Mononuclear cell (primary cell): ENCODE measurements around the gene PARVA. TPM values are rescaled to one million over a fixed set of nuclear protein-coding genes. Genes with fewer than 3 reads are reported as not detected.
"Not testable (repeated sequence)": the region's sequence is repeated elsewhere in the genome, so short reads cannot be mapped to it uniquely, and the experiment has no call there.

Source experiments
- H3K27me3 ChIP-seq: 2 replicates; pipeline ENCODE4 v1.6.0; 2011; ENCODE audit warnings: low read length, control low read depth; ENCODE audit not compliant: insufficient read depth
- H3K4me1 ChIP-seq: 2 replicates; pipeline ENCODE4 v1.5.1; 2011; ENCODE audit warnings: mild to moderate bottlenecking, low read length, control low read depth; ENCODE audit not compliant: insufficient read depth
- H3K4me3 ChIP-seq: 2 replicates; pipeline ENCODE4 v1.5.1; 2011; ENCODE audit warnings: mild to moderate bottlenecking, low read length, moderate library complexity
- H3K9me3 ChIP-seq: 2 replicates; pipeline ENCODE4 v1.5.1; 2011; ENCODE audit warnings: low read depth, mild to moderate bottlenecking, control low read depth, low read length
- total RNA-seq: library from RNA; depleted of rRNA; stranded (reverse); fragments of >200 nt; gene quantifications from one replicate; pipeline ENCODE4 v1.2.3, GENCODE V29; 2012

PARVA gene
- total RNA-seq, 1 donor, result 0.21 TPM

GRCh38 chr11:12518606-12519385 is 141.4 kb downstream of the PARVA start:
- Histone ChIP-seq H3K4me3 (no peak overlapping the region), H3K4me1 (no peaks in the 10 kb centered on the region), H3K9me3 (no peaks in the 10 kb centered on the region), H3K27me3 (no peaks in the 10 kb centered on the region)

- Histone ChIP-seq H3K4me3 (no peak overlapping the region), H3K9me3 (no peaks in the 10 kb centered on the region)
Observed at GRCh38 chr11:12520054-12520453, 142.7 kb downstream of the PARVA start.

GRCh38 chr11:12520576-12520975 is 143.2 kb downstream of the PARVA start:
- not testable (repeated sequence) for H3K4me1 ChIP-seq, H3K27me3 ChIP-seq, H3K9me3 ChIP-seq, H3K4me3 ChIP-seq

More at GRCh38 chr11:12520054-12520453, 142.7 kb downstream of the PARVA start:
- Histone ChIP-seq H3K4me1 (no peaks in the 10 kb centered on the region), H3K27me3 (no peaks in the 10 kb centered on the region)

- H3K9me3 ChIP-seq, result no peaks in the 10 kb centered on the region
- H3K4me3 ChIP-seq, result no peak overlapping the region
- H3K27me3 ChIP-seq, result no peaks in the 10 kb centered on the region
- H3K4me1 ChIP-seq, result no peaks in the 10 kb centered on the region
Observed at GRCh38 chr11:12523180-12523924, 146.0 kb downstream of the PARVA start.

DNA sequence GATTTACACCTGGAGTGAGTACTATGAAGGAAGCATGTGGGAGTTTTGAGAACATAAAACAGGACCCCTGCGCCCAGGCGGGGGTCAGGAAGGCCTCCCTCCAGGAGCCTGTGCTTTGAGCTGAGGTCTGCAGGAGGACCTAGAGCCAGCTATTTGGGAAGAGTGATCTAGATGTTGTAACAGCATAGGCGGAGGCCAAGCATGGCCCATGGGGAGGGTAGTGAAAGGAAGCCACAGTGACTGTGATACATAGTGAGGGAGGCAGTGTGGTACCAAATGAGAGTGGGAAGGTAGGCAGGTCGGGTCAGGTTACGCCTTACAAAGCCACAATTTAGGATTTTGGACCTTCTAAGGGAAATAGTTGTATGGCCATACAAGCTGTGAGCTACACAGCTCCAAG is 147.5 kb downstream of the PARVA start:
- no peaks in the 10 kb centered on the region for H3K4me1 ChIP-seq
- H3K4me3 ChIP-seq, result no peak overlapping the region
- no peaks in the 10 kb centered on the region for H3K9me3 ChIP-seq
- no peaks in the 10 kb centered on the region for H3K27me3 ChIP-seq

DNA sequence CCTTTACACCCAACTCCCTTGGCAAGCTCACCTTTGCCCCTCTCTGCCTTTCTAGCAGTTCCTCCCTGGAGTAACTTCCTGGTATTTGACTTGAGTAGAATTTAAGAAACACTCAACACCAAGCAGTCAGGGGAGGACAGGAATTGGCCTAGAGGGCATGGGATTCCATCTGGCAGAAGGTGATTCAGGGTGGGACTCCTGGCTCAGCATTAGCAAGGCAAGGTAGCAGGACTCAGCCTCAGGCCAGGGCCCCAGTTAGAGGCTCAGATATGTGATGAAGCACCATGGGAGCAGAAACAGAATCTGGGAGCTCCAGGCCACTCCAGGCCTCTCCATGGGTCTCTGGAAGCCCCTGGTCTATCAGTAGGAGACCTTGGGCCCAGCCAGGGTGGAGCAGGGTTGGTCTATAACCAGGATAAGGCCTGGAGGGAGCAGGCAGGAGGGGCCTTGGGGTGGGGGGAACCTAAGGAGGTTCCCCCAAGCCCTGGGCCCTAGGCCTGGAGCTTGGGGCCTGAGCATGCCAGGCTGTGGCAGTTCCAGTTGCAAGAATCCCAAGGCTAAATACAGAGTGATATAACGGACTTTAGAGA is 148.2 kb downstream of the PARVA start:
- no peak overlapping the region for H3K4me3 ChIP-seq
- H3K27me3 ChIP-seq, result no peaks in the 10 kb centered on the region
- no peaks in the 10 kb centered on the region for H3K4me1 ChIP-seq
- H3K9me3 ChIP-seq, result no peaks in the 10 kb centered on the region

DNA sequence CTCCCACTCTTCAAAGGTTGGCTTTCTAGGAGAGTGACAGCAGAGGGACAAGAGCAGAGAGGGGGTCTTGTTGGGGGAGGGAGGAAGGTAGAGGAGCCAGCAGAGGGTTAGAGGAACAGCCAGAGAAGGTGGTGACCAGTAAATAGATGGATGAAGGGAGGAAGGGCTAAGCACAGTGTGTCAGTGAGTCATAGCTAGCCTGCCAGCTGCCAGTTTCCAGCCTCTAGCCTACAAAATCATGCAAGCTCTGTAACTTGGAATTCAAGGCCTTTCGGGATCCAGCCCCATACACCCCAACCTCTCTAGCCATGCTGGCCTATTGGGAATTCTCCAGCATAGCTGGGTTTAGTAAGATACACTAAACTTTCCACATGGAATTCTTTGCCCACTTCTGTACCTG is 149.4 kb downstream of the PARVA start:
- H3K9me3 ChIP-seq, result no peaks in the 10 kb centered on the region
- no peaks in the 10 kb centered on the region for H3K27me3 ChIP-seq
- no peaks in the 10 kb centered on the region for H3K4me1 ChIP-seq
- H3K4me3 ChIP-seq, result no peak overlapping the region

- H3K4me3 ChIP-seq, result no peak overlapping the region
- H3K9me3 ChIP-seq, result no peaks in the 10 kb centered on the region
- H3K4me1 ChIP-seq, result no peaks in the 10 kb centered on the region
- no peaks in the 10 kb centered on the region for H3K27me3 ChIP-seq
Observed at GRCh38 chr11:12528487-12528886, 151.1 kb downstream of the PARVA start.

DNA sequence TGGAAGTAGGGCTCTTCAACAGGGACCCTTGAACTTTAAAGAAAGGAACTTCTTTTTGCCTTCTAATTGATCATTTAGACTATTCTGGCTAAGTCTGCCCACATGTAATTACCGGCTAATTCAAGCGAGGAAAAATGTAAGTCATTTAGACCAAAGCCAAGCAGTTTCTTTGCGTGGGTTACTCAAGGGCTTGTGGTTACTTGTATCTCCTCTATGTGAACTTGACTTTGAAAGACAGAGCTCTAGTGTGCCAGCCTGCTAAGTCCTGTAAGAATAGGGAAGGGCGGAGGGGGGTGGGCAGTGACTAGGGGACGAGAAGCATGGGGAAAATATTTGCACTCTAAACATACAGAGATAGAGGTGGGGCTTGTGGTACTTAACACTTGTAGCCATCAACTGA is 151.7 kb downstream of the PARVA start:
- Histone ChIP-seq H3K4me1 (no peaks in the 10 kb centered on the region), H3K4me3 (no peak overlapping the region), H3K9me3 (no peaks in the 10 kb centered on the region), H3K27me3 (no peaks in the 10 kb centered on the region)

DNA sequence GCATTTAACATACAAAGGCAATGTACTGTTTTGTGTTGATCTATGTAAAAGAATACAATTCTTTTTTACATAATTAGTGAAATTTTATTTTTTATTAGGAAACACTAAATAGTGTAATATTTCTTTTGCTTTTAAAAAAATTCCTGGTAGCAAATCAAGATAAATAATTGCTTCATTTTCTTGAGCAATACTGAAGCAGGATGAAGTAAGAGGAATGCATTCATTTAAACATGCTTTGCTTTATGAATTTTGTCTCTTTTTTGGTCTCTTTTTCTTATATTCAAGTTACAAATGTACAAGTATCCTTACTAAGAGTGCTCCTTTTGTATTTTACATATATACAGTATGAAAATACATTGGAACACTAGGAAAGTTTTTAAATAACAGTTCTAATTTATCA is 152.4 kb downstream of the PARVA start:
- H3K4me1 ChIP-seq, result no peaks in the 10 kb centered on the region
- H3K9me3 ChIP-seq, result no peaks in the 10 kb centered on the region
- no peaks in the 10 kb centered on the region for H3K27me3 ChIP-seq
- H3K4me3 ChIP-seq, result no peak overlapping the region

DNA sequence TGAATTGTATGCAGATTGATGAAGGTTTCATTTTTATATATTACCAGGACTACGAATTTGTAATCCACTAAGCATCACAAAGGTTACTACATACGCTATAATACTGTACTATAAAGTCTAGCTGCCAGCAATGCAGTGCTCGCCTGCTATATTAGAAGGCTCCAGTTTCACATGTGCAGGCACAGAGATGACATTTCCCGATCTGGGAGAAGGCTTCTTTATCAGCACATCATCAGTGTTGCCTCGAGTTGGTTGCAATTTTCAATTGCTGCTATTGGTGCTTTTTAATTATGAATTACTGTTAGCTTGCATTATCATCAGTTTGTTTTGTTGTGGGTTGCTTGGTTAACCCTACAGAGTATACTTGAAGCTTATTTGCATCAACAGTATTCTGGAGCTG is 153.6 kb downstream of the PARVA start:
- H3K27me3 ChIP-seq, result no peaks in the 10 kb centered on the region
- no peaks in the 10 kb centered on the region for H3K4me1 ChIP-seq
- H3K4me3 ChIP-seq, result no peak overlapping the region
- no peaks in the 10 kb centered on the region for H3K9me3 ChIP-seq

- Histone ChIP-seq H3K4me3 (no peak overlapping the region), H3K27me3 (no peaks in the 10 kb centered on the region), H3K9me3 (no peaks in the 10 kb centered on the region), H3K4me1 (no peaks in the 10 kb centered on the region)
Observed at GRCh38 chr11:12531681-12532080, 154.3 kb downstream of the PARVA start.

DNA sequence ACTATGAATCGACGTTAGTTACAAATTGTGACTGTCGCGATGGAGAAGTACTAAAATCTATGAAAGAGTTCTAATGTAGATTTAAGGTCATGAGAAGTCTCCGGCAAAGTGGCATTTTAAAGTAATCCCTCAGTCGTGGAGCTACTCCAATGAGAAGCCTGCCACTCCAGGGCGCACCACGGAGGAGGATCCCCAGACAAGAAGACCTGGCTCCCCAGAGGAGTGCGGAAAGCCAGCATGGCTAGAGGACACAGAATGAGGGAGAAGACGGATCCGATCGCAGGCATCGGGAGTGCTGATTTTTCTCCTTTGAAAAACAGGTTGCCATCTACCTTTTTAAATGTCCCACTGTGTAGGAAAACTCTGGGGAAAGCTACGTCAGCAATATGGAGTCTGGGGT is 155.2 kb downstream of the PARVA start:
- H3K4me1 ChIP-seq, result no peaks in the 10 kb centered on the region
- H3K27me3 ChIP-seq, result no peaks in the 10 kb centered on the region
- no peak overlapping the region for H3K4me3 ChIP-seq
- H3K9me3 ChIP-seq, result no peaks in the 10 kb centered on the region

DNA sequence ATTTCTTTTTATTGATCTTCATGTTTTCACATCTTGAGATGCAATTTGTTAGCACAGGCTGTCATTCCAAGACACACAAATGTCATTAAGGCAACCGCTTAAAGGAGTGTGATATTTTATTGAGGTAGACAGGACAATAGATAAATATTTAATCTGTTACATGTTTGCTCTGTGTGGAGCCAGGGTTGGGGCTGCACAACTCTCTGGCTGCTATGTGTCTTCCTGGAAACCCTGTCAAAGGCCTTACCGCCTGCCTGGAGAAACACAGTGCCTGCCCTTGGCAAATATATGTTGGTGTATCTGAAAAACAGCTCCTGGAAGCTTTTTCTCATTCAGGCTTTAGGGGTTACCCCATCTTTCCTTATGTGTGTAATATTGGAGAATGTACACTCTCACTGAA is 157.2 kb downstream of the PARVA start:
- Histone ChIP-seq H3K9me3 (no peaks in the 10 kb centered on the region), H3K27me3 (no peaks in the 10 kb centered on the region), H3K4me3 (no peak overlapping the region), H3K4me1 (no peaks in the 10 kb centered on the region)

- H3K4me1 ChIP-seq, result no peaks in the 10 kb centered on the region
- H3K9me3 ChIP-seq, result no peaks in the 10 kb centered on the region
- H3K4me3 ChIP-seq, result no peak overlapping the region
- no peaks in the 10 kb centered on the region for H3K27me3 ChIP-seq
Observed at GRCh38 chr11:12535321-12535720, 157.9 kb downstream of the PARVA start.
